Measurements from ENCODE around the gene PPP2R5C.

The PPP2R5C gene

DNA sequence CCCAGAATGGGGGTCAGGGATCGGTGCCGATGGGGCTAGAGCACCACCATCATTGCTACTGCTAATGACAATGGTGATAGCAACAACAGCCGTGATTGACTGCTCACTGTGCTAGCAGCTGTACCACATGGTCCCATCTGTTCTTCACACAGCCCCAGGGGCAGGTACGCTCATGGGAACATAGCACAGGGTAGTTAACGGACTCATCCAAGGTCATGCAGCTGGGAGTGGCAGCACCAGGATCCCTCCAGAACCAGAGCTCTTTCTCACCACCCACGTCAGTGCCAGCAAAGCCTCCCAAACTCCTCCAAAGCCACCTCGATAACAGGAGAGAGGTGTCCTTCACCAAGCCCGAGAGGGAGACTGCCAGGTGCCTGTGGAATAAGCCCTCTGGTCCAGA is 191.6 kb downstream of the PPP2R5C start:
- no peaks in the 10 kb centered on the region for H3F3A ChIP-seq (ENCODE audit: control insufficient read depth, insufficient read depth)
- TF ChIP-seq, protein P1, sequence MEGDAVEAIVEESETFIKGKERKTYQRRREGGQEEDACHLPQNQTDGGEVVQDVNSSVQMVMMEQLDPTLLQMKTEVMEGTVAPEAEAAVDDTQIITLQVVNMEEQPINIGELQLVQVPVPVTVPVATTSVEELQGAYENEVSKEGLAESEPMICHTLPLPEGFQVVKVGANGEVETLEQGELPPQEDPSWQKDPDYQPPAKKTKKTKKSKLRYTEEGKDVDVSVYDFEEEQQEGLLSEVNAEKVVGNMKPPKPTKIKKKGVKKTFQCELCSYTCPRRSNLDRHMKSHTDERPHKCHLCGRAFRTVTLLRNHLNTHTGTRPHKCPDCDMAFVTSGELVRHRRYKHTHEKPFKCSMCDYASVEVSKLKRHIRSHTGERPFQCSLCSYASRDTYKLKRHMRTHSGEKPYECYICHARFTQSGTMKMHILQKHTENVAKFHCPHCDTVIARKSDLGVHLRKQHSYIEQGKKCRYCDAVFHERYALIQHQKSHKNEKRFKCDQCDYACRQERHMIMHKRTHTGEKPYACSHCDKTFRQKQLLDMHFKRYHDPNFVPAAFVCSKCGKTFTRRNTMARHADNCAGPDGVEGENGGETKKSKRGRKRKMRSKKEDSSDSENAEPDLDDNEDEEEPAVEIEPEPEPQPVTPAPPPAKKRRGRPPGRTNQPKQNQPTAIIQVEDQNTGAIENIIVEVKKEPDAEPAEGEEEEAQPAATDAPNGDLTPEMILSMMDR (IDR thresholded peaks at IDR 0.05; ENCODE audit: low read depth, low read length, poor library complexity, severe bottlenecking) = no peak
- TF ChIP-seq EZH2phosphoT487 (IDR thresholded peaks at IDR 0.05; ENCODE audit: borderline replicate concordance, low read length) = no peak
- no peaks in the 10 kb centered on the region for H3K36me3 ChIP-seq (ENCODE audit: control insufficient read depth, low read length)

DNA sequence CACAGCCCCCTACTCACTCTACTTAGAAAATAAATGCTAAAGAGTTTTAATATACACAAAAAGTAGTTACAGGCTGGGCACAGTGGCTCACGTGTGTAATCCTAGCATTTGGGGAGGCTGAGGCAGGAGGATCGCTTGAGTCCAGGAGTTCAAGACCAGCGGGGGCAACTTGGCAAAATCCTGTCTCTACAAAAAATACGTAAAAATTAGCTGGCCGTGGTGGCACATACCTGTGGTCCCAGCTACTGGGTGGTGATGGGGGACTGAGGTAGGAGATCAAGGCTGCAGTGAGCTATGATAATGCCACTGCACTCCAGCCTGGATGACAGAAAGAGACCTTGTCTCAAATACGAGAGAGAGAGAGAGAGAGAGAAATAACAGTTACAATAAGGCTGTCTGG is 193.0 kb downstream of the PPP2R5C start:
- Histone ChIP-seq H3K9me3 (ENCODE audit: control insufficient read depth, insufficient read depth, low read length) (no peaks in the 10 kb centered on the region), H3K27me3 (ENCODE audit: control insufficient read depth, low read length) (no peaks in the 10 kb centered on the region), H3K4me2 (ENCODE audit: low read length) (no peak overlapping the region), H3K36me3 (ENCODE audit: control insufficient read depth, low read length) (no peaks in the 10 kb centered on the region), H3K79me2 (ENCODE audit: control insufficient read depth, low read length) (0 out of 2 replicates have a peak, but pooled peaks cover 3% of the 10 kb centered on the region), H3F3A (ENCODE audit: control insufficient read depth, insufficient read depth) (no peaks in the 10 kb centered on the region), H3K4me3 (ENCODE audit: low read length) (no peak overlapping the region), H3K4me1 (ENCODE audit: control insufficient read depth, low read length) (no peaks in the 10 kb centered on the region), H4K20me1 (ENCODE audit: control insufficient read depth, insufficient read depth, low read depth, low read length) (no peaks in the 10 kb centered on the region), H3K27ac (ENCODE audit: low read depth, low read length) (no peak overlapping the region), H3K9me2 (replicated peaks; ENCODE audit: control insufficient read depth, low read length) (no peaks in the 10 kb centered on the region)
- TF ChIP-seq EZH2phosphoT487 (IDR thresholded peaks at IDR 0.05; ENCODE audit: borderline replicate concordance, low read length) = no peak
- TF ChIP-seq, protein P1 (IDR thresholded peaks at IDR 0.05; ENCODE audit: low read depth, low read length, poor library complexity, severe bottlenecking) = no peak

More for the DNA sequence above, 191.6 kb downstream of the PPP2R5C start:
- Histone ChIP-seq H3K4me2 (ENCODE audit: low read length) (no peak overlapping the region), H3K27me3 (ENCODE audit: control insufficient read depth, low read length) (no peaks in the 10 kb centered on the region), H3K9me3 (ENCODE audit: control insufficient read depth, insufficient read depth, low read length) (no peaks in the 10 kb centered on the region), H3K79me2 (ENCODE audit: control insufficient read depth, low read length) (peaks cover 16% of the 10 kb centered on the region), H3K4me3 (ENCODE audit: low read length) (no peak overlapping the region), H4K20me1 (ENCODE audit: control insufficient read depth, insufficient read depth, low read depth, low read length) (no peaks in the 10 kb centered on the region), H3K9me2 (replicated peaks; ENCODE audit: control insufficient read depth, low read length) (no peaks in the 10 kb centered on the region), H3K27ac (ENCODE audit: low read depth, low read length) (no peak overlapping the region), H3K4me1 (ENCODE audit: control insufficient read depth, low read length) (peaks cover 8% of the 10 kb centered on the region)

DNA sequence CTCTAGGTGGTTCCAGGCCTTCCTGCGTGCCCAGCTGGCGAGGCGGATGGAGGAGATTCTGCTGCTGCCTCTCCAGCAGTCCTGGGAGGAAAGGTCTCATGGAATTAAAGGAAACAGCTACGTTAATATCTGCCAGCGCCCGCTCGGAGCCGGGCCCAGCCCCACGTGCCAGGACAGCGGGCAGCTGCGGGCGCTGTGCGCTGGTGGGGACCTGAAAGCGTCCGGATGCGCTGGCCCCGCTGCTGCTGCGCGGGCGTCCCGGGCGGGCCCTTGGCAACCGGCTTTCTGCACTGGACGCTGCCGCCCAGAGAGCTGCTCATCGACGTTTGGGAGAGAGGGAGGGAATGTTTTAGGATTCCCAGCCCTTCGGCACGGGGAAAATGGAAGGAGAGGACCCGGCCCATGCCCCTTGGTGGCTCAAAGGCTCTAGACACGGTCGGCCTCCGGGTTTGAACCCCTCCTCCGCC is 194.2 kb downstream of the PPP2R5C start:
- Histone ChIP-seq H3F3A (ENCODE audit: control insufficient read depth, insufficient read depth) (no peaks in the 10 kb centered on the region), H3K4me1 (ENCODE audit: control insufficient read depth, low read length) (0 out of 2 replicates have a peak, but pooled peaks cover 3% of the 10 kb centered on the region)
- TF ChIP-seq, protein P1 (IDR thresholded peaks at IDR 0.05; ENCODE audit: low read depth, low read length, poor library complexity, severe bottlenecking) = no peak
- no peak for TF ChIP-seq EZH2phosphoT487 (IDR thresholded peaks at IDR 0.05; ENCODE audit: borderline replicate concordance, low read length)

More for the DNA sequence above, 194.2 kb downstream of the PPP2R5C start:
- Histone ChIP-seq H3K4me3 (ENCODE audit: low read length) (no peak overlapping the region), H4K20me1 (ENCODE audit: control insufficient read depth, insufficient read depth, low read depth, low read length) (no peaks in the 10 kb centered on the region), H3K27me3 (ENCODE audit: control insufficient read depth, low read length) (no peaks in the 10 kb centered on the region), H3K36me3 (ENCODE audit: control insufficient read depth, low read length) (no peaks in the 10 kb centered on the region), H3K9me3 (ENCODE audit: control insufficient read depth, insufficient read depth, low read length) (no peaks in the 10 kb centered on the region), H3K9me2 (replicated peaks; ENCODE audit: control insufficient read depth, low read length) (no peaks in the 10 kb centered on the region), H3K4me2 (ENCODE audit: low read length) (no peak overlapping the region), H3K27ac (ENCODE audit: low read depth, low read length) (no peak overlapping the region), H3K79me2 (ENCODE audit: control insufficient read depth, low read length) (no peaks in the 10 kb centered on the region)

Data from DOHH2 (cell line).